GM23338 (cell line): ENCODE results near the gene ADCY5. TPM values are rescaled to one million over a fixed set of nuclear protein-coding genes. Genes with fewer than 3 reads are reported as not detected.

Experiments
- ATAC-seq: fragments of 200-7000 bp; cut with Tn5 transposase; 3 replicates; pipeline ENCODE4 v1.9.1; 2020
- DNase-seq: peaks from one replicate; pipeline ENCODE4 v3.0.0-alpha.2; 2015; ENCODE audit warnings: low spot score
- H2AFZ ChIP-seq: fragments of 200-600 bp; sonication (generic); 2 replicates; pipeline ENCODE4 v1.8.0; 2016; ENCODE audit warnings: antibody characterized with exemption, mild to moderate bottlenecking, moderate library complexity
- H3F3A ChIP-seq: fragments of 200-600 bp; sonication (generic); replicated peaks from 2 replicates; pipeline ENCODE4 v1.8.0; 2017; ENCODE audit warnings: antibody characterized with exemption, mixed run types, low read depth
- H3K27ac ChIP-seq: fragments of 200-600 bp; sonication (generic); 2 replicates; pipeline ENCODE4 v1.6.1; 2016; ENCODE audit warnings: low read depth
- H3K27me3 ChIP-seq: fragments of 200-600 bp; sonication (generic); 2 replicates; pipeline ENCODE4 v1.8.0; 2016; ENCODE audit warnings: mild to moderate bottlenecking, mixed run types, moderate library complexity; ENCODE audit not compliant: insufficient read depth
- H3K36me3 ChIP-seq: fragments of 200-600 bp; sonication (generic); 2 replicates; pipeline ENCODE4 v1.8.0; 2016; ENCODE audit warnings: mild to moderate bottlenecking; ENCODE audit not compliant: insufficient read depth
- H3K4me1 ChIP-seq: fragments of 200-600 bp; sonication (generic); 2 replicates; pipeline ENCODE4 v1.8.0; 2016; ENCODE audit warnings: mild to moderate bottlenecking, moderate library complexity; ENCODE audit not compliant: insufficient read depth
- H3K4me2 ChIP-seq: fragments of 200-600 bp; sonication (generic); 2 replicates; pipeline ENCODE4 v1.7.1; 2017; ENCODE audit warnings: mixed run types
- H3K4me3 ChIP-seq: fragments of 200-600 bp; sonication (generic); 2 replicates; pipeline ENCODE4 v1.6.1; 2016; ENCODE audit warnings: mixed run types
- H3K79me2 ChIP-seq: fragments of 200-600 bp; sonication (generic); replicated peaks from 2 replicates; pipeline ENCODE4 v1.8.0; 2017; ENCODE audit warnings: mild to moderate bottlenecking; ENCODE audit not compliant: insufficient read depth
- H3K9me2 ChIP-seq: fragments of 200-600 bp; sonication (generic); 2 replicates; pipeline ENCODE4 v1.8.0; 2017; ENCODE audit not compliant: insufficient read depth
- H4K20me1 ChIP-seq: fragments of 200-600 bp; sonication (generic); replicated peaks from 2 replicates; pipeline ENCODE4 v1.8.0; 2017; ENCODE audit warnings: mild to moderate bottlenecking; ENCODE audit not compliant: insufficient read depth
- H3K27ac Mint-ChIP-seq: 2 replicates; pipeline ENCODE4 v1.8.0; 2020; ENCODE audit warnings: inconsistent platforms, mild to moderate bottlenecking, moderate library complexity, mixed read lengths
- H3K27me3 Mint-ChIP-seq: 3 replicates; pipeline ENCODE4 v1.8.0; 2022; ENCODE audit warnings: low read depth, mild to moderate bottlenecking, moderate library complexity, mixed read lengths, inconsistent platforms; ENCODE audit not compliant: insufficient read depth, poor library complexity
- H3K36me3 Mint-ChIP-seq: 3 replicates; pipeline ENCODE4 v1.8.0; 2021; ENCODE audit warnings: low read depth, mild to moderate bottlenecking, inconsistent platforms, moderate library complexity, mixed read lengths
- H3K4me1 Mint-ChIP-seq: 3 replicates; pipeline ENCODE4 v1.8.0; 2020; ENCODE audit warnings: mild to moderate bottlenecking, inconsistent platforms, mixed read lengths
- H3K4me3 Mint-ChIP-seq: 3 replicates; pipeline ENCODE4 v1.8.0; 2021; ENCODE audit warnings: moderate library complexity, mild to moderate bottlenecking, inconsistent platforms, mixed read lengths
- H3K9me3 Mint-ChIP-seq: 3 replicates; pipeline ENCODE4 v1.8.0; 2020; ENCODE audit warnings: moderate library complexity, mild to moderate bottlenecking, inconsistent platforms, mixed read lengths
- EZH2phosphoT487 ChIP-seq: fragments of 200-600 bp; sonication (generic); IDR thresholded peaks from one replicate; pipeline ENCODE4 v1.8.1; 2018; ENCODE audit warnings: antibody characterized with exemption; ENCODE audit not compliant: unreplicated experiment
- JUNB ChIP-seq: IDR thresholded peaks from one replicate; pipeline ENCODE4 v1.6.1; 2016; ENCODE audit warnings: antibody characterized with exemption; ENCODE audit not compliant: unreplicated experiment
- NANOG ChIP-seq: IDR thresholded peaks from 2 replicates; pipeline ENCODE4 v1.6.1; 2016; ENCODE audit warnings: antibody characterized with exemption, borderline replicate concordance
- ZNF114 ChIP-seq: fragments of 250-450 bp; sonication (Bioruptor Pico); IDR thresholded peaks from 2 replicates; pipeline ENCODE4 v1.5.0; 2020; ENCODE audit warnings: mild to moderate bottlenecking, moderate library complexity
- ZNF331 ChIP-seq: fragments of 250-450 bp; sonication (Bioruptor Pico); IDR thresholded peaks from 2 replicates; pipeline ENCODE4 v1.5.0; 2020; ENCODE audit warnings: low read depth, mild to moderate bottlenecking, moderate library complexity
- polyA plus RNA-seq: library from polyadenylated mRNA; unstranded; fragments of >200 nt; fragmentation: Nextera tagmentation; extraction: Ambion mirVana; gene quantifications from 2 replicates; pipeline ENCODE4 v1.2.1, GENCODE V29; 2016
- total RNA-seq: library from RNA; depleted of rRNA; stranded (reverse); fragments of >200 nt; shearing (Covaris generic); gene quantifications from 2 replicates; pipeline ENCODE4 v1.2.3, GENCODE V29; 2014
- TF ChIP-seq, protein P1 (sequence below): IDR thresholded peaks from 2 replicates; pipeline ENCODE4 v1.6.1; 2016; ENCODE audit warnings: antibody characterized with exemption
- TF ChIP-seq, protein P2 (sequence below): IDR thresholded peaks from one replicate; pipeline ENCODE4 v1.6.1; 2018; ENCODE audit warnings: antibody characterized with exemption; ENCODE audit not compliant: unreplicated experiment
- TF ChIP-seq, protein P3 (sequence below): fragments of 250-450 bp; sonication (Bioruptor Pico); IDR thresholded peaks from 2 replicates; pipeline ENCODE4 v1.5.0; 2020; ENCODE audit warnings: mild to moderate bottlenecking, moderate library complexity

Gene ADCY5
- total and polyA plus RNA-seq, 2 experiments from 2014 or later = 3.5 to 10.2 TPM

DNA sequence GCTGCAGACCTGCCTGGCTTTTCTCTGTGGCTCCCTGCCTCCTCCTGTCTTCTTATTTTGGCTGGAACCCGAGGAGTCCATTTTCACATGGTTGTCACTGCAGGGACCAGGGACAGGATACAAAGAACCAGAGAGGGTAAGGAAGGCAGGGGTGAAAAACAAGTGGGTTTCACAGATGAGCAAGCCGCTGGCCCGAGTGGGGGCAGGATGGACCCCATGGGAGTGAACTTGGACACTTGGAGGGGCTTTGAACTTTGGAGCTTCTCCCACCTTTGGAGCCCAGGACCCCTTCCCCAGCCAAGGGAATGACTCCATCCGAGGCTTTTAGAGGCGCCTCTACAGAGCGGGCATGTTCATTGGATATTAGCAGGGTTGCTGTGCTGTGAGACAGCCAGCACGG, 26.9 kb upstream of the ADCY5 start (continued):
- no peak for TF ChIP-seq NANOG
- TF ChIP-seq, protein P1, sequence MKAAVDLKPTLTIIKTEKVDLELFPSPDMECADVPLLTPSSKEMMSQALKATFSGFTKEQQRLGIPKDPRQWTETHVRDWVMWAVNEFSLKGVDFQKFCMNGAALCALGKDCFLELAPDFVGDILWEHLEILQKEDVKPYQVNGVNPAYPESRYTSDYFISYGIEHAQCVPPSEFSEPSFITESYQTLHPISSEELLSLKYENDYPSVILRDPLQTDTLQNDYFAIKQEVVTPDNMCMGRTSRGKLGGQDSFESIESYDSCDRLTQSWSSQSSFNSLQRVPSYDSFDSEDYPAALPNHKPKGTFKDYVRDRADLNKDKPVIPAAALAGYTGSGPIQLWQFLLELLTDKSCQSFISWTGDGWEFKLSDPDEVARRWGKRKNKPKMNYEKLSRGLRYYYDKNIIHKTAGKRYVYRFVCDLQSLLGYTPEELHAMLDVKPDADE = no peak
- TF ChIP-seq, protein P2, sequence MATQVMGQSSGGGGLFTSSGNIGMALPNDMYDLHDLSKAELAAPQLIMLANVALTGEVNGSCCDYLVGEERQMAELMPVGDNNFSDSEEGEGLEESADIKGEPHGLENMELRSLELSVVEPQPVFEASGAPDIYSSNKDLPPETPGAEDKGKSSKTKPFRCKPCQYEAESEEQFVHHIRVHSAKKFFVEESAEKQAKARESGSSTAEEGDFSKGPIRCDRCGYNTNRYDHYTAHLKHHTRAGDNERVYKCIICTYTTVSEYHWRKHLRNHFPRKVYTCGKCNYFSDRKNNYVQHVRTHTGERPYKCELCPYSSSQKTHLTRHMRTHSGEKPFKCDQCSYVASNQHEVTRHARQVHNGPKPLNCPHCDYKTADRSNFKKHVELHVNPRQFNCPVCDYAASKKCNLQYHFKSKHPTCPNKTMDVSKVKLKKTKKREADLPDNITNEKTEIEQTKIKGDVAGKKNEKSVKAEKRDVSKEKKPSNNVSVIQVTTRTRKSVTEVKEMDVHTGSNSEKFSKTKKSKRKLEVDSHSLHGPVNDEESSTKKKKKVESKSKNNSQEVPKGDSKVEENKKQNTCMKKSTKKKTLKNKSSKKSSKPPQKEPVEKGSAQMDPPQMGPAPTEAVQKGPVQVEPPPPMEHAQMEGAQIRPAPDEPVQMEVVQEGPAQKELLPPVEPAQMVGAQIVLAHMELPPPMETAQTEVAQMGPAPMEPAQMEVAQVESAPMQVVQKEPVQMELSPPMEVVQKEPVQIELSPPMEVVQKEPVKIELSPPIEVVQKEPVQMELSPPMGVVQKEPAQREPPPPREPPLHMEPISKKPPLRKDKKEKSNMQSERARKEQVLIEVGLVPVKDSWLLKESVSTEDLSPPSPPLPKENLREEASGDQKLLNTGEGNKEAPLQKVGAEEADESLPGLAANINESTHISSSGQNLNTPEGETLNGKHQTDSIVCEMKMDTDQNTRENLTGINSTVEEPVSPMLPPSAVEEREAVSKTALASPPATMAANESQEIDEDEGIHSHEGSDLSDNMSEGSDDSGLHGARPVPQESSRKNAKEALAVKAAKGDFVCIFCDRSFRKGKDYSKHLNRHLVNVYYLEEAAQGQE = no peak

DNA sequence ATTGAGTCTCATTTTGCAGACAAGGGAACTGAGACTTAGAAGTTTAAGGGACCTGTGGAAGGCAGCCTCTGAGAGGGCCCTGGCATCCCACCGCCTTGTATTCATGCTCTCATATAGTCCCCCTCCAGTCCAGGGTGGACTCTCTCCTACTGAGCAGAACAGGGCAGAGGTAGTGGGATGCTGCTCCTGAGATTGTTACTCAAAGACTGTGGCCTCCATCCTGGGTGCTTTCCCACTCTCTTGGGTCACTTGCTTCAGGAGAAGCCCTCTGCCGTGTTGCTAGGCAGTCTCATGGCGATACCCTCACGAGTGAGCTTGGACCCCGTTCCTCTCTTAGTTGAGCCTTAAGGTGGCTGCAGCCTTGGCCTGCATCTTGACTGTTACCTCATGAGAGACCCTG, 22.2 kb upstream of the ADCY5 start:
- ATAC-seq (no peak), DNase-seq (no peak)
- H3K4me3 ChIP-seq = no peak overlapping the region
- H3K9me2 ChIP-seq = no peaks in the 10 kb centered on the region
- H3K36me3 ChIP-seq = no peaks in the 10 kb centered on the region
- no peak overlapping the region for H3K4me3 Mint-ChIP-seq
- H4K20me1 ChIP-seq = no peaks in the 10 kb centered on the region
- no peaks in the 10 kb centered on the region for H3K4me1 ChIP-seq
- no peaks in the 10 kb centered on the region for H3F3A ChIP-seq
- H3K4me2 ChIP-seq = no peak overlapping the region
- no peaks in the 10 kb centered on the region for H3K79me2 ChIP-seq
- H3K27me3 ChIP-seq = no peaks in the 10 kb centered on the region
- H2AFZ ChIP-seq = no peak overlapping the region
- no peak overlapping the region for H3K27ac ChIP-seq
- H3K9me3 Mint-ChIP-seq = no peaks in the 10 kb centered on the region
- H3K4me1 Mint-ChIP-seq = peaks cover 3% of the 10 kb centered on the region; the same call in 2 of the 3 replicates
- H3K36me3 Mint-ChIP-seq = no peaks in the 10 kb centered on the region
- H3K27ac Mint-ChIP-seq = no peak overlapping the region
- no peaks in the 10 kb centered on the region for H3K27me3 Mint-ChIP-seq
- no peak for TF ChIP-seq JUNB
- no peak for TF ChIP-seq EZH2phosphoT487
- no peak for TF ChIP-seq ZNF331 (CRISPR knock-in tag)
- TF ChIP-seq, protein P3, sequence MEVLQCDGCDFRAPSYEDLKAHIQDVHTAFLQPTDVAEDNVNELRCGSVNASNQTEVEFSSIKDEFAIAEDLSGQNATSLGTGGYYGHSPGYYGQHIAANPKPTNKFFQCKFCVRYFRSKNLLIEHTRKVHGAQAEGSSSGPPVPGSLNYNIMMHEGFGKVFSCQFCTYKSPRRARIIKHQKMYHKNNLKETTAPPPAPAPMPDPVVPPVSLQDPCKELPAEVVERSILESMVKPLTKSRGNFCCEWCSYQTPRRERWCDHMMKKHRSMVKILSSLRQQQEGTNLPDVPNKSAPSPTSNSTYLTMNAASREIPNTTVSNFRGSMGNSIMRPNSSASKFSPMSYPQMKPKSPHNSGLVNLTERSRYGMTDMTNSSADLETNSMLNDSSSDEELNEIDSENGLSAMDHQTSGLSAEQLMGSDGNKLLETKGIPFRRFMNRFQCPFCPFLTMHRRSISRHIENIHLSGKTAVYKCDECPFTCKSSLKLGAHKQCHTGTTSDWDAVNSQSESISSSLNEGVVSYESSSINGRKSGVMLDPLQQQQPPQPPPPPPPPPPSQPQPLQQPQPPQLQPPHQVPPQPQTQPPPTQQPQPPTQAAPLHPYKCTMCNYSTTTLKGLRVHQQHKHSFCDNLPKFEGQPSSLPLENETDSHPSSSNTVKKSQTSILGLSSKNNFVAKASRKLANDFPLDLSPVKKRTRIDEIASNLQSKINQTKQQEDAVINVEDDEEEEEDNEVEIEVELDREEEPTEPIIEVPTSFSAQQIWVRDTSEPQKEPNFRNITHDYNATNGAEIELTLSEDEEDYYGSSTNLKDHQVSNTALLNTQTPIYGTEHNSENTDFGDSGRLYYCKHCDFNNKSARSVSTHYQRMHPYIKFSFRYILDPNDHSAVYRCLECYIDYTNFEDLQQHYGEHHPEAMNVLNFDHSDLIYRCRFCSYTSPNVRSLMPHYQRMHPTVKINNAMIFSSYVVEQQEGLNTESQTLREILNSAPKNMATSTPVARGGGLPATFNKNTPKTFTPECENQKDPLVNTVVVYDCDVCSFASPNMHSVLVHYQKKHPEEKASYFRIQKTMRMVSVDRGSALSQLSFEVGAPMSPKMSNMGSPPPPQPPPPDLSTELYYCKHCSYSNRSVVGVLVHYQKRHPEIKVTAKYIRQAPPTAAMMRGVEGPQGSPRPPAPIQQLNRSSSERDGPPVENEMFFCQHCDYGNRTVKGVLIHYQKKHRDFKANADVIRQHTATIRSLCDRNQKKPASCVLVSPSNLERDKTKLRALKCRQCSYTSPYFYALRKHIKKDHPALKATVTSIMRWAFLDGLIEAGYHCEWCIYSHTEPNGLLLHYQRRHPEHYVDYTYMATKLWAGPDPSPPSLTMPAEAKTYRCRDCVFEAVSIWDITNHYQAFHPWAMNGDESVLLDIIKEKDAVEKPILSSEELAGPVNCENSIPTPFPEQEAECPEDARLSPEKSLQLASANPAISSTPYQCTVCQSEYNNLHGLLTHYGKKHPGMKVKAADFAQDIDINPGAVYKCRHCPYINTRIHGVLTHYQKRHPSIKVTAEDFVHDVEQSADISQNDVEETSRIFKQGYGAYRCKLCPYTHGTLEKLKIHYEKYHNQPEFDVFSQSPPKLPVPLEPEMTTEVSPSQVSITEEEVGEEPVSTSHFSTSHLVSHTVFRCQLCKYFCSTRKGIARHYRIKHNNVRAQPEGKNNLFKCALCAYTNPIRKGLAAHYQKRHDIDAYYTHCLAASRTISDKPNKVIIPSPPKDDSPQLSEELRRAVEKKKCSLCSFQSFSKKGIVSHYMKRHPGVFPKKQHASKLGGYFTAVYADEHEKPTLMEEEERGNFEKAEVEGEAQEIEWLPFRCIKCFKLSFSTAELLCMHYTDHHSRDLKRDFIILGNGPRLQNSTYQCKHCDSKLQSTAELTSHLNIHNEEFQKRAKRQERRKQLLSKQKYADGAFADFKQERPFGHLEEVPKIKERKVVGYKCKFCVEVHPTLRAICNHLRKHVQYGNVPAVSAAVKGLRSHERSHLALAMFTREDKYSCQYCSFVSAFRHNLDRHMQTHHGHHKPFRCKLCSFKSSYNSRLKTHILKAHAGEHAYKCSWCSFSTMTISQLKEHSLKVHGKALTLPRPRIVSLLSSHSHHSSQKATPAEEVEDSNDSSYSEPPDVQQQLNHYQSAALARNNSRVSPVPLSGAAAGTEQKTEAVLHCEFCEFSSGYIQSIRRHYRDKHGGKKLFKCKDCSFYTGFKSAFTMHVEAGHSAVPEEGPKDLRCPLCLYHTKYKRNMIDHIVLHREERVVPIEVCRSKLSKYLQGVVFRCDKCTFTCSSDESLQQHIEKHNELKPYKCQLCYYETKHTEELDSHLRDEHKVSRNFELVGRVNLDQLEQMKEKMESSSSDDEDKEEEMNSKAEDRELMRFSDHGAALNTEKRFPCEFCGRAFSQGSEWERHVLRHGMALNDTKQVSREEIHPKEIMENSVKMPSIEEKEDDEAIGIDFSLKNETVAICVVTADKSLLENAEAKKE = no peak
- TF ChIP-seq, protein P1 = no peak
- TF ChIP-seq NANOG = no peak
- TF ChIP-seq ZNF114 (CRISPR knock-in tag) = no peak
- TF ChIP-seq, protein P2 = no peak
